ENCODE results near the gene NEURL1B. TPM values are rescaled to one million over a fixed set of nuclear protein-coding genes. Genes with fewer than 3 reads are reported as not detected.

Gene NEURL1B
- polyA plus RNA-seq, 2 of the 4 experiments (the other 2 are of a cell fraction): 0.89 to 2.1 TPM

DNA sequence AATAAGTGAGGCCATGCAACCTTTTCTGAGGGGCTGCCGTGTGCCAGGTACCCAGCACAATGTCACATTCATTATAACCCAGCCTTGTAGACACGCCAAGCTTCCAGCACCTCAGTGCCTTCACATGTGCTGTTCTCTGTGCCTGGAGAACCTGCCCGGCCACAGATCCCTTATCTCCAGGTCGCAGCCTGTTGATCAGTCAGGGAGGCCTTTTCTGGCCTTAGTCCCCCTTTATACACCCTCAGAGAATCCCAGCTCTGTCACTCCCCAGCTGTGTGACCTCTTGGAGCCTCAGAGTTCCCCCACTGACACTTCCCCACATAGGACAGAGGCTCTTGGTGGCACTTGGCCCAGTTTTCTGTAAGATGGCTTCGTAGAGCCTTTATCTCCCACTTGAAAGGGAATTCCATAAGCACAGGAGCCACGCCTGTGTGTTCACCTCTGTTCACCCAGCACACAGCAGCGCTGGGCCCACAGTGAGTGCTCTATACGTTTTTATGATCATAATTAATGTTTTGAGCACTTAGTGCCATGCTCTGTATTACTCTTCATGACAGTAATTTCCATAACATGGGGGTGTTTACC is 38.7 kb downstream of the NEURL1B start:
- Histone ChIP-seq H3K4me2 (no peak overlapping the region), H3K9me3 (no peaks in the 10 kb centered on the region), H3K4me3 (no peak overlapping the region), H3K4me1 (no peaks in the 10 kb centered on the region), H3K27ac (no peak overlapping the region)
- no peak for FAIRE-seq
- 74% methylated on average over 8 of the region's 8 CpGs for WGBS (ENCODE audit: missing lambda C conversion rate)
- ChIA-PET CTCF (interaction anchor here (1.0 to 12.1 kb wide), 3 partner anchors 9 to 33 kb away, joined by 3 to 100 read pairs (median 4); no protein-coding TSS in a partner anchor), POLR2A (no interaction called here)
- ATAC-seq: no peak
- DNase-seq (ENCODE audit: low read depth in 1 of 2, low spot score in 1 of 2): no peak
- TF ChIP-seq CHD4 (IDR thresholded peaks at IDR 0.05; ENCODE audit: borderline replicate concordance) (no peak), ELK1 (IDR thresholded peaks at IDR 0.05; ENCODE audit: low read depth, low read length) (no peak), ATOH8 (CRISPR knock-in tag; IDR thresholded peaks at IDR 0.05; ENCODE audit: low read depth) (no peak), KDM5A (IDR thresholded peaks at IDR 0.05) (no peak)

GRCh38 chr5:172680921-172681320 is 39.9 kb downstream of the NEURL1B start:
- H3K9me3 ChIP-seq: no peaks in the 10 kb centered on the region
- 76% methylated on average over 5 of the region's 5 CpGs for WGBS (ENCODE audit: missing lambda C conversion rate)
- TF ChIP-seq CTCF (IDR thresholded peaks at IDR 0.05): no peak
- no peak for TF ChIP-seq CHD2 (IDR thresholded peaks at IDR 0.05; ENCODE audit: low read length, partially characterized antibody)
- no peak for TF ChIP-seq TP53 (CRISPR knock-in tag; IDR thresholded peaks at IDR 0.05)
- no peak for TF ChIP-seq RAD21 (conservative IDR thresholded peaks at IDR 0.05 in 1 of 2, IDR thresholded peaks at IDR 0.05 in 1 of 2)
- TF ChIP-seq TFCP2L1 (CRISPR knock-in tag; IDR thresholded peaks at IDR 0.05): no peak
- TF ChIP-seq HES2 (IDR thresholded peaks at IDR 0.05): no peak
- TF ChIP-seq, protein P1, sequence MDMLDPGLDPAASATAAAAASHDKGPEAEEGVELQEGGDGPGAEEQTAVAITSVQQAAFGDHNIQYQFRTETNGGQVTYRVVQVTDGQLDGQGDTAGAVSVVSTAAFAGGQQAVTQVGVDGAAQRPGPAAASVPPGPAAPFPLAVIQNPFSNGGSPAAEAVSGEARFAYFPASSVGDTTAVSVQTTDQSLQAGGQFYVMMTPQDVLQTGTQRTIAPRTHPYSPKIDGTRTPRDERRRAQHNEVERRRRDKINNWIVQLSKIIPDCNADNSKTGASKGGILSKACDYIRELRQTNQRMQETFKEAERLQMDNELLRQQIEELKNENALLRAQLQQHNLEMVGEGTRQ (IDR thresholded peaks at IDR 0.05): no peak
- no peak for TF ChIP-seq PBX3 (IDR thresholded peaks at IDR 0.05)
- no peak for TF ChIP-seq MAZ (IDR thresholded peaks at IDR 0.05; ENCODE audit: borderline replicate concordance, low read depth, low read length)
- TF ChIP-seq NFE2L2 (conservative IDR thresholded peaks at IDR 0.05; ENCODE audit: low read length): no peak
- TF ChIP-seq JUN (IDR thresholded peaks at IDR 0.05): no peak
- no peak for TF ChIP-seq ATOH8 (CRISPR knock-in tag; IDR thresholded peaks at IDR 0.05; ENCODE audit: low read depth)
- no peak for TF ChIP-seq ZSCAN20 (CRISPR knock-in tag; IDR thresholded peaks at IDR 0.05)
- no peak for TF ChIP-seq EHF (CRISPR knock-in tag; IDR thresholded peaks at IDR 0.05)
- no peak for TF ChIP-seq E2F6 (IDR thresholded peaks at IDR 0.05; ENCODE audit: borderline replicate concordance, low read depth)
- no peak for TF ChIP-seq KDM5A (IDR thresholded peaks at IDR 0.05)
- no peak for TF ChIP-seq POLR2AphosphoS2 (conservative IDR thresholded peaks at IDR 0.05; ENCODE audit: low read length)
- TF ChIP-seq FOSL2 (IDR thresholded peaks at IDR 0.05): no peak
- TF ChIP-seq FOSL2 (CRISPR knock-in tag; IDR thresholded peaks at IDR 0.05): no peak
- no peak for TF ChIP-seq KDM1A (IDR thresholded peaks at IDR 0.05; ENCODE audit: low read depth)
- H3K4me1 ChIP-seq: no peaks in the 10 kb centered on the region
- FAIRE-seq (no peak), DNase-seq (ENCODE audit: low read depth in 1 of 2, low spot score in 1 of 2) (no peak), ATAC-seq (peak in 1 of 2 experiments; percentile 33; a peak in 1 of 6 replicates)
- no peak overlapping the region for H3K4me3 ChIP-seq
- ChIA-PET POLR2A (no interaction called here), CTCF (interaction anchor here (10.9 to 12.1 kb wide), 2 partner anchors 16 to 202 kb away, joined by 41 to 100 read pairs; no protein-coding TSS in a partner anchor)
- H3K4me2 ChIP-seq: no peak overlapping the region
- no peak overlapping the region for H3K27ac ChIP-seq

Data from A549 (cell line).